Measurements from ENCODE around the gene CLCN3. TPM values are rescaled to one million over a fixed set of nuclear protein-coding genes. Genes with fewer than 3 reads are reported as not detected.

The CLCN3 gene
- total and polyA plus RNA-seq, 9 of the 15 experiments (the other 6 are each of a cell fraction or from before 2014, with no cell fraction given), result 12.7 to 60.6 (median 38.5) TPM

GRCh38 chr4:169659716-169660670, 39.6 kb downstream of the CLCN3 start (continued):
- TF ChIP-seq FOXO4 (CRISPR knock-in tag; IDR thresholded peaks at IDR 0.05), result 0 out of 2 replicates have a peak, but pooled peaks have one; percentile 20
- peak; percentile 71; the same call in 1 of the 2 replicates for TF ChIP-seq CREB3 (tag; conservative IDR thresholded peaks at IDR 0.05; ENCODE audit: low read depth)
- no peak for TF ChIP-seq TCF7L2 (IDR thresholded peaks at IDR 0.05; ENCODE audit: low read depth, low read length)
- TF ChIP-seq DMBX1 (CRISPR knock-in tag; IDR thresholded peaks at IDR 0.05; ENCODE audit: borderline replicate concordance), result no peak
- TF ChIP-seq U2AF1 (optimal IDR thresholded peaks at IDR 0.05; ENCODE audit: low read depth, low read length), result no peak
- no peak for TF ChIP-seq STAG1 (CRISPR knock-in tag; IDR thresholded peaks at IDR 0.05; ENCODE audit: borderline replicate concordance)
- no peak for TF ChIP-seq ETS1 (conservative IDR thresholded peaks at IDR 0.05; ENCODE audit: control insufficient read depth, low read depth, low read length)
- TF ChIP-seq GATA2 (CRISPR knock-in tag; IDR thresholded peaks at IDR 0.05), result peak; percentile 59; the same call in 1 of the 2 replicates
- TF ChIP-seq E2F8 (IDR thresholded peaks at IDR 0.05; ENCODE audit: low read depth, partially characterized antibody), result peak; percentile 33
- no peak for TF ChIP-seq ZNF224 (CRISPR knock-in tag; IDR thresholded peaks at IDR 0.05)
- no peak for TF ChIP-seq KAT8 (IDR thresholded peaks at IDR 0.05; ENCODE audit: low read depth)
- no peak; the same call in 1 of the 2 replicates for TF ChIP-seq HSF4 (CRISPR knock-in tag; IDR thresholded peaks at IDR 0.05; ENCODE audit: borderline replicate concordance)
- no peak for TF ChIP-seq MXD1 (CRISPR knock-in tag; IDR thresholded peaks at IDR 0.05; ENCODE audit: borderline replicate concordance, poor library complexity, severe bottlenecking)
- no peak for TF ChIP-seq PHF20 (IDR thresholded peaks at IDR 0.05; ENCODE audit: partially characterized antibody)
- TF ChIP-seq SOX6 (IDR thresholded peaks at IDR 0.05), result peak; percentile 86
- TF ChIP-seq ZNF324 (CRISPR knock-in tag; IDR thresholded peaks at IDR 0.05), result no peak
- no peak for TF ChIP-seq RBM14 (IDR thresholded peaks at IDR 0.05; ENCODE audit: borderline replicate concordance, insufficient read depth, low read depth, low read length)
- no peak for TF ChIP-seq PCBP1 (IDR thresholded peaks at IDR 0.05; ENCODE audit: low read depth, low read length, poor library complexity, severe bottlenecking)

Data from K562 (cell line).